ENCODE measurements around the gene C1QTNF8. TPM values are rescaled to one million over a fixed set of nuclear protein-coding genes. Genes with fewer than 3 reads are reported as not detected.

The C1QTNF8 gene
- total RNA-seq, 1 donor = not detected

- no peak overlapping the region for H3K4me3 ChIP-seq (ENCODE audit: low read depth, low read length)
- DNase-seq (ENCODE audit: low read depth) = no peak
- TF ChIP-seq, protein P1, sequence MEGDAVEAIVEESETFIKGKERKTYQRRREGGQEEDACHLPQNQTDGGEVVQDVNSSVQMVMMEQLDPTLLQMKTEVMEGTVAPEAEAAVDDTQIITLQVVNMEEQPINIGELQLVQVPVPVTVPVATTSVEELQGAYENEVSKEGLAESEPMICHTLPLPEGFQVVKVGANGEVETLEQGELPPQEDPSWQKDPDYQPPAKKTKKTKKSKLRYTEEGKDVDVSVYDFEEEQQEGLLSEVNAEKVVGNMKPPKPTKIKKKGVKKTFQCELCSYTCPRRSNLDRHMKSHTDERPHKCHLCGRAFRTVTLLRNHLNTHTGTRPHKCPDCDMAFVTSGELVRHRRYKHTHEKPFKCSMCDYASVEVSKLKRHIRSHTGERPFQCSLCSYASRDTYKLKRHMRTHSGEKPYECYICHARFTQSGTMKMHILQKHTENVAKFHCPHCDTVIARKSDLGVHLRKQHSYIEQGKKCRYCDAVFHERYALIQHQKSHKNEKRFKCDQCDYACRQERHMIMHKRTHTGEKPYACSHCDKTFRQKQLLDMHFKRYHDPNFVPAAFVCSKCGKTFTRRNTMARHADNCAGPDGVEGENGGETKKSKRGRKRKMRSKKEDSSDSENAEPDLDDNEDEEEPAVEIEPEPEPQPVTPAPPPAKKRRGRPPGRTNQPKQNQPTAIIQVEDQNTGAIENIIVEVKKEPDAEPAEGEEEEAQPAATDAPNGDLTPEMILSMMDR (IDR thresholded peaks at IDR 0.05; ENCODE audit: insufficient read depth, low read length) = no peak
These were observed 51.4 kb downstream of the C1QTNF8 start for GRCh38 chr16:1044460-1045309.

DNA sequence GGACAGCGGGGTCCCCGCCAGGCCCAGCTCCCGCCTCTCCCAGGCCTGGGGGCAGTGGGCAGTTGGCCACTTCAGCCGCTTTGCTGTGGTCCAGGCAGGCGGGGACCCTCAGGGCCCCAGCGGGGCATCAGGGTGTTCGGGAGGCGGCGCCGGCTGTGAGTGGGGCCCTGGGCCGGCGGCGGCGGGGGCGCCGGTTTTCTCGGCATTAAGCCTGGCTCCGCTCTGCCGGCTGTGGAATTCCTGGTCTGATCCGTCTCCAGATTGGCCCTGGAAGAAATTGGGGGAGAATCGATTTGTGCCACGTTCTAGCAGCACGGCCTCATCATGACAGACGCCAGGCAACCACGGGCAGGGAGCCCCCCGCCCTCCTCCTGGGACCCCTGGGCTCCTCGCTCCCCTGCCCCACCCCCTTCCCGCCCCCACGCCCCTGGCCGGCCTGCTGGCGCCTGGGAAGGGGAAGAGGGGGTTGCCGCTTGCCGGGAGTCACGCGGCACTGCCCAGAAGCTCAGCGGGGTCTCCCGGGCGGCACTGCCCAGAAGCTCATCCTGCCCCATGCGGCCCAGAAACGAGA lies 52.1 kb downstream of the C1QTNF8 start:
- no peak for DNase-seq (ENCODE audit: low read depth)
- TF ChIP-seq, protein P1 (IDR thresholded peaks at IDR 0.05; ENCODE audit: insufficient read depth, low read length) = no peak
- no peak overlapping the region for H3K4me3 ChIP-seq (ENCODE audit: low read depth, low read length)

- no peak for DNase-seq (ENCODE audit: low read depth)
- TF ChIP-seq, protein P1 (IDR thresholded peaks at IDR 0.05; ENCODE audit: insufficient read depth, low read length) = no peak
- H3K4me3 ChIP-seq (ENCODE audit: low read depth, low read length) = no peak overlapping the region
These were observed 53.2 kb downstream of the C1QTNF8 start for GRCh38 chr16:1042866-1043265.

- no peak overlapping the region for H3K4me3 ChIP-seq (ENCODE audit: low read depth, low read length)
- DNase-seq (ENCODE audit: low read depth) = no peak
- TF ChIP-seq, protein P1 (IDR thresholded peaks at IDR 0.05; ENCODE audit: insufficient read depth, low read length) = no peak
These were observed 53.8 kb downstream of the C1QTNF8 start for GRCh38 chr16:1042049-1042744.

- H3K4me3 ChIP-seq (ENCODE audit: low read depth, low read length) = no peak overlapping the region
- TF ChIP-seq, protein P1 (IDR thresholded peaks at IDR 0.05; ENCODE audit: insufficient read depth, low read length) = no peak
- no peak for DNase-seq (ENCODE audit: low read depth)
These were observed 55.7 kb downstream of the C1QTNF8 start for GRCh38 chr16:1040346-1040745.

DNA sequence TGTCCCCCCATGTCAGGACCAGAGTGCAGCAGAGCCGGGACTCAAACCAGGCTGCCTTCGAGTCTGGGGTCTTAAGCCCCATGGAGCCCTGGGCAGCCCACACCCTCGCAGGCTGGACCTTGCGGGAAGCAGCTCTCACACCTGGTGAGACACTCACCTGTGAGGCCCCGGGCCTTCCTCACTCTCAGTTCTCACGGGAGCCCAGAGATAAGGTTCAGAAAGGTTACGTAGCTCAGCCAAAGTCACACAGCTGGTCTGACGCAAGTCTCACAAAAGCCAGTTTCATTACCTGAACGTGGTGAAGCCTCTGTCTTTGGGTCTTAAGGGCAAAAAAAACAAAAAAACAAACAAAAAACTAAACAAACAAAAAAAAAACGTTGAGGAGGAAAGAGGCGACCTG lies 56.3 kb downstream of the C1QTNF8 start:
- TF ChIP-seq, protein P1 (IDR thresholded peaks at IDR 0.05; ENCODE audit: insufficient read depth, low read length) = no peak
- DNase-seq (ENCODE audit: low read depth) = no peak
- H3K4me3 ChIP-seq (ENCODE audit: low read depth, low read length) = no peak overlapping the region

Measured in fibroblast of the aortic adventitia (primary cell).